ENCODE results near the gene MT2A.

DNA sequence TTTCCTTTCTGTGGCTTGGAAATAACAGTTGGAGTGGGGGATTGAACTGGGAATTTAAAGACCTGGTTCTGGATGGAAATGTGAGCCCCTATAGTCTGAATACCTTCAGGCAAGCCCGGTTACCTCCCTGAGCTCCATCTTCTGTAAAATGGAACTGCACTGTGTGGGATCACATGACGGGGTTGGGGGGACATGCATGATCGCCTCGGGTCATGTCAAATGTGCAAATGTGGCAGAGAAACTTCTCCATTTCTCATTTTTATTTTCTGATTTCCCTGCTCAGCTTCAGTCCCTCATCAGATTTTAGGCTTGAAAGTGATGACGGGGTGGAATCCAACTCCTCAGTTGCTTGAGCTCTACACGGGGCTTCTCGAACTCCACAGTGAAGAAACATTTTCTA is 44.8 kb downstream of the MT2A start:
- no peak for TF ChIP-seq EZH2 (IDR thresholded peaks at IDR 0.05; ENCODE audit: insufficient read depth, low read length)
- TF ChIP-seq, protein P1, sequence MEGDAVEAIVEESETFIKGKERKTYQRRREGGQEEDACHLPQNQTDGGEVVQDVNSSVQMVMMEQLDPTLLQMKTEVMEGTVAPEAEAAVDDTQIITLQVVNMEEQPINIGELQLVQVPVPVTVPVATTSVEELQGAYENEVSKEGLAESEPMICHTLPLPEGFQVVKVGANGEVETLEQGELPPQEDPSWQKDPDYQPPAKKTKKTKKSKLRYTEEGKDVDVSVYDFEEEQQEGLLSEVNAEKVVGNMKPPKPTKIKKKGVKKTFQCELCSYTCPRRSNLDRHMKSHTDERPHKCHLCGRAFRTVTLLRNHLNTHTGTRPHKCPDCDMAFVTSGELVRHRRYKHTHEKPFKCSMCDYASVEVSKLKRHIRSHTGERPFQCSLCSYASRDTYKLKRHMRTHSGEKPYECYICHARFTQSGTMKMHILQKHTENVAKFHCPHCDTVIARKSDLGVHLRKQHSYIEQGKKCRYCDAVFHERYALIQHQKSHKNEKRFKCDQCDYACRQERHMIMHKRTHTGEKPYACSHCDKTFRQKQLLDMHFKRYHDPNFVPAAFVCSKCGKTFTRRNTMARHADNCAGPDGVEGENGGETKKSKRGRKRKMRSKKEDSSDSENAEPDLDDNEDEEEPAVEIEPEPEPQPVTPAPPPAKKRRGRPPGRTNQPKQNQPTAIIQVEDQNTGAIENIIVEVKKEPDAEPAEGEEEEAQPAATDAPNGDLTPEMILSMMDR (IDR thresholded peaks at IDR 0.05; ENCODE audit: insufficient read depth, low read depth, low read length): no peak

Data from astrocyte (in vitro differentiated cells and primary cell).